H54 (cell line): ENCODE data around the gene TPRG1L.

Experiments
- DNase-seq: peaks from one replicate; pipeline ENCODE4 v3.0.0; 2011; ENCODE audit warnings: low spot score, mixed read lengths; ENCODE audit not compliant: insufficient read length
- FAIRE-seq: peaks from 3 replicates; lab custom pipeline; 2011; peaks lifted over from hg19 to GRCh38; lab: Jason Lieb, UNC
- POLR2A ChIP-seq: IDR thresholded peaks from 2 replicates; pipeline ENCODE4 v1.6.1; 2011; ENCODE audit warnings: low read depth, mild to moderate bottlenecking, low read length

TPRG1L gene

DNA sequence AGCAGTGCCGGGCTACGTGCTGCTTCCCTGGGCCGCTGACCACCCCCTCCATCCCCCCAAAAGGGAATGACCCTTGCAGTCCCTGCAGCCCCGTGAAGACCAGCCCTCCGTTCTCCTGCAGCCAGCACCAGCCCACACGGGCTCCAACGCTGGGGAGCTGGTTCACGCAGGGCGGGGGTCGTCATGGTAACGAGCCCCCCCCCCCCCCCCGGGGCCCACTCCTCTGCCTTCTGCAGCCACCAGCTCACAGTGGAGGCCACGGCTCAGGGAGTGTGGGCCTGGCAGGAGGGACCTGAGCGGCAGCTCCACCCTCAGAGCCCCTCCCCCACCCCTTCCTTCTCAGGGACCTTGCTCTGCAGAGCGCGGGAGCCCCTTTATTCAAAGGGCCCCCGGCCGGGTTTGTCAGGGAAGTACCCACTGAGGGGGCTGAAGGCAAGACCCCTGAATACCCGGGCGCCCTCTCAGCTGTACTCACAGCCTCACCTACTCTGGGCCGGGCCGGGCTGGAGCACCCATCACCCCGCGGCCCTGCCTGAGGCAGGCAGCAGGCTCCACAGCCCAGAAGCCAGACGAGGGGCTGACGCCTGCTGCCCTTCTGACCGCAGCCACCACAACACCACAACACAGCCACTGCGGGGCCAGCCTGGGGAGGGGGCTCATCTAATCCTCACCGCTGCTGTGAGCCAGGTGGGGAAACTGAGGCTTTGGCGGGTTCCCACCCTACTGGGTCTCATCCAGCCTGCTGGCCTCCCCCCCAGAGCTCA, 26.1 kb upstream of the TPRG1L start:
- no peak for DNase-seq
- TF ChIP-seq POLR2A: no peak
- FAIRE-seq: no peak

DNA sequence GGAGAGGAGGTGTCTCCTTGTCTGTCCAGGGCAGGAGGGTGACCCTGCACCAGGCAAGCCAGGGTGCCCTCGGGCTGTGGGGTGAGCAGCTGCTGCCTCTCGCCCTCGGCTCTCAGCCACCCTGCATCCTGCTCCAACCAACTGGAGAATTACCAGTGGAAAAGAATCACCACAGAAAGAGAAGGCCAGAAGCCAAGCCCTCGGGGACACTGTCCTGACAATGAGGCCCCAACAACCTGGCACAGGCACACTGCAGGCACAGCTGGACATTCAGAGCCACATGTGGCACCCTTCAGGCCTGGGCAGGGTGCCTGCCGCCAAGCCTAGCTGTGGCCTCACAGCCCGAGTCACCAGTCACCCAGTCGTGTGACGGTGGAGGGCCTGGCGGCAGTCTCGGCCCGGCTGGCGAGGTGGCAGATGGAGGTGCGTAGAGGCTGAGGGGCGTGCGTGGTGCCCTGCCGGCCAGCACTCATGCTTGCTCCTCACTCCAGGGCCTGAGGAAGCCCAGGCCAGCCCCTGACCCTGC, 25.5 kb upstream of the TPRG1L start:
- no peak for DNase-seq
- no peak for TF ChIP-seq POLR2A
- FAIRE-seq: no peak

DNA sequence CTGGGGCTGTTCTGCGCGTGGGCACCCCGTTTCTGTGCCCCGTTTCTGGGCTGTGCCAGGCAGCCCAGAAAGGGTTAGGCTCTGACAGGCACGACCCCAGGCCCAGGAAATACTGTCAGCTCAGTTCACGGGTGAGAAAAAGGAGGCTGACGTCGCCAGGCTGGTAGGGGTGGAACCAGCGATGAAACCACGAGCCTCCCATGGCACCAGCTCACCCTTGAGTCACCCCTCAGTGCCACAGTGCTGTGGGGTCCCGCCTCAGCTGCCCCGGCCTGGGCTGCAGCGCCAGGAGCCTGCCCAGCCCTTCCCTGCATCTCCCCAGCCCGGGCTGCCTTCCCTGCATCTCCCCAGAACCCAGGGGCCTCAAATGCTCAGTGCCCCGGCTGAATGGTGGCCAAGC, 25.0 kb upstream of the TPRG1L start:
- DNase-seq (no peak), FAIRE-seq (no peak)
- no peak for TF ChIP-seq POLR2A

DNA sequence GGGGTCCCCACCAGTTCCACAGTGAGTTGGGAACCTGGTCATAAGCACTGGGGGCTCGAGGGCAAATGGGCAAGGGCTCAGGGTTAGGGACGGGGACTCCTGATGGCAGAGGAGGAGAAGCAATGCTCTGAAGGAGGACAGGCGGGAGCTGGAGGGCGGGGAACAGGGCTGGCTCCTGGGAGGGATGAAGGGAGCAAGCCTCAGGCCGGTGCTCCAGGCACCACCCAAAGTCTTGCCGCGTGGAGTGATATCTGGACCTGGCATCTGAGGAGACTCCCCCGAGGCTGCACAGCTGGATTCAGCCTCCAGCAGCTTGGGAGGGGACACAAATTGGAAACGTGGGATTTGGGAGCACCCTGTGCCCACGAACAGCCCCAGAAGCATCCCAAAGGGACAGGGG, 24.5 kb upstream of the TPRG1L start:
- FAIRE-seq (no peak), DNase-seq (no peak)
- no peak for TF ChIP-seq POLR2A

DNA sequence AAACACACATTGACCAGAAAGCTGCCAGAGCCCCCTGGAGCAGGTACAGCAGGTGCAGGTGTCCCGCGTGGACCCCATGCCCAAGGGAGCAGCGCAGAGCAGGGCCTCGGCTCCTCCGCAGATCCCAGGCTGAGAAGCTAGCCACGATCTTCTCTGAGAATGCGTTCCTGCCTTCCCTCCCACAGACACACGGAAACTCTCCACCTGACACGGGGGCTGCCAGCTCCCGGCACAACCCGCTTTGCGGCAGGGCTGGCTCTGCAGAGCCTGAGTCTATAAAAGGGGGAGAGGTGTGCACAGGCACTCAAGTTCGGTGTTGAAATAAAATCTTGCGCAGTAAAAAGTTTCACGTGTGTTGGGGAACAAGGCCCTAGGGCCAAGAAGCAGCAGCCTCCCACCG, 23.1 kb upstream of the TPRG1L start:
- FAIRE-seq (no peak), DNase-seq (no peak)
- no peak for TF ChIP-seq POLR2A

DNA sequence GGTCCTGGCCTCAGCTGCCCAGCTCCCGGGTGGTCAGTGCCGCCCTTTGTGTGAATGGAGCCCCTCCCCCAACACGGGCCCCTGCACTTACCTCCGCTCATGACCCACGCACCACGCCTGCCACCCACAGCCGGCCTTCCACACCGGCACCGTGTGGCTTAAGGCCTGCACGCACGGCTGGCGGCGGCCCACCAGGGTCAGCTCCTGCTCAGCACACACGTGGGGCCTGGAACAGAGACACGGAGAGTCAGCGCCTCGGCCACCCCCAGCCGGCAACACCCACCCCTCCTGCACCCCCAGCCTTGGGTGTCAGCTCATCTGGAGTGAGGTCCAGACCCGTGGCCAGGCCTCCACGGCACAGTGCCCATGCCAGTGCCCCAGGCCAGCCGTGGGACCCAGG, 22.4 kb upstream of the TPRG1L start:
- no peak for TF ChIP-seq POLR2A
- FAIRE-seq (no peak), DNase-seq (no peak)

DNA sequence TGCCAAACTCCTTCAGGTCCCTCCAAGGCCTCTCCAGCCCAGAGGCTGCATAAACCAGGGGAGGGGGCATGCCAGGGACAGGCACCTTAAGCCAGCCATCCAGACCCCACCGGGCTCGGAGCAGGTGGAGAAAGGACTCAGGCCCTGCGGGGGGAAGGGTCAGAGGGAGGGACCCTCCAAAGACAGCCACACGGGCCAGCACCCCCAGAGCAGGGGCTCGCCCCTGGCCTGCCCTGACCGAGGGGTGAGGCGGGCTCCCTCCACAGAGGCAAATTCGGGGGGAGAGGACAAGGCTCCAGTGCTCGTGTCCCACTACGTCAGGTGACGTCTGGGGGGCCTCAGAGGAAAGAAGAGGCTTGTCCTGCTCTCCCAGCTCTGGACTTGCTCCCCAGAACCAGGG, 21.7 kb upstream of the TPRG1L start:
- no peak for FAIRE-seq
- TF ChIP-seq POLR2A: no peak
- DNase-seq: no peak

DNA sequence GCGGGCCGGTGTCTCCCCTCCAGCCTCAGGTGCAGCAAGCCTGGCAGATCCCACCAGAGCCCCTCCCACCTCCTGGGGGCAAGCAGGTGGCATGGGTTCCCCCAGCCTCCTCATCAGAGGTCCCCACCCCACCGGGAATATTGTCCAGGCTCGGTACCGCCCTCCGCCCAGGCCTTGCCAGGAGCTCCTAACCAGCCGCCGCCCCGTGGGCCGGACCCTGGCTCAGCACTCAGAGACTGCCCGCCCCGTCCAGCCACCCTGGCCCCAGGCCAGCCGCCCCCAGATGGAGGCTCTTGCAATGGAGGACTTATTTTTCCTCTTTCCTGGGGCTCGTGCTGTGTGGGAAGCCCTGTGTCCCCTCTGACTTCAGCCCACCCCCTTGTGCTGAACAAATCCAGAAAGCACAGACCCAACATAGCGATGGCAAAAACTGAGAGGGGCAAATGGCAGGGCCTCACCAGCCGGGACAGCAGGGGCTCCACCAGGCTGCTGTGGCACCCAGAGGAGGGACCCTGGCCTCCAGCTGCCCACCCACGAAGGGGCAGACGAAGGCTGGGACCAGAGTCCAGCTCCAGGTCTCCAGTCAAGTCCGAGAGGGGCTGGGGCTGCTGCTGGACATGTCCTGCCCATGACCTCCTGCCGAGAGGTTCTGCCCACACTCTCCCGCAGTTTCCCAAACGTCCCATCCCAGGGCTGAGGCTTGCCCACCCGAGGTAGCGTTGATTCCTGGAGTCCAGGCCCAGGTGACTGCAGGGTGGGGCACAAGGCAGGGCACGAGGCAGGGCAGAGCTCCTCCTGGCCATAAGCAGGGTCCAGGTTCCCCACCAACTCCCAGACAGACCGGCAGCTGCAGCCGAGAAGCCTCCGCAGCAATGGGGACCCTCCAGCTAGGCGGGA, 21.0 kb upstream of the TPRG1L start:
- DNase-seq (no peak), FAIRE-seq (no peak)
- TF ChIP-seq POLR2A: no peak

DNA sequence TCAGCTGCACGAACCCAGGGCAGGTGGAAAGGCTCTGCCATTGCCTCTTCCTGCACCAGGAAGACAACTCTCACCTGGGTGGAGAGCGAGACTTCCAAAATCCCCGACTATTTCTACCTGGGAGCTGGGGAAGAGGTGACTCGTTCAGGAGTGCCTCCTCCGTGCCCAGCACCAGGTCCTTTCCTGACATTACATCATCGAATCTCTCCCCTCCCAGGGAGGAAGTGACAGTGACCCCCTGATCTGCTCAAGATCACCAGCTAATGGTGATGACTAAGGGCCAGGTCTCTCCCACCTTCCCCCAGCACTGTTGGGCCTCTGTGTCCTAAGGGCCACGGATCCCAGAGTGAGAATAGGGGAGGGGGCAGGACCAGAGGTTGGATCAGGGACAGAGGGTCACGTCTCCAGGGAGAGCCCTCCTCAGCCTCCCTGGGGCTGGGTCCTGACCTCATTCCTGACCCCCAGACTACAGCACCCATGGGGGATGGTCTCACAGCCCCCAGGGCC, 20.3 kb upstream of the TPRG1L start:
- FAIRE-seq (no peak), DNase-seq (no peak)
- no peak for TF ChIP-seq POLR2A

DNA sequence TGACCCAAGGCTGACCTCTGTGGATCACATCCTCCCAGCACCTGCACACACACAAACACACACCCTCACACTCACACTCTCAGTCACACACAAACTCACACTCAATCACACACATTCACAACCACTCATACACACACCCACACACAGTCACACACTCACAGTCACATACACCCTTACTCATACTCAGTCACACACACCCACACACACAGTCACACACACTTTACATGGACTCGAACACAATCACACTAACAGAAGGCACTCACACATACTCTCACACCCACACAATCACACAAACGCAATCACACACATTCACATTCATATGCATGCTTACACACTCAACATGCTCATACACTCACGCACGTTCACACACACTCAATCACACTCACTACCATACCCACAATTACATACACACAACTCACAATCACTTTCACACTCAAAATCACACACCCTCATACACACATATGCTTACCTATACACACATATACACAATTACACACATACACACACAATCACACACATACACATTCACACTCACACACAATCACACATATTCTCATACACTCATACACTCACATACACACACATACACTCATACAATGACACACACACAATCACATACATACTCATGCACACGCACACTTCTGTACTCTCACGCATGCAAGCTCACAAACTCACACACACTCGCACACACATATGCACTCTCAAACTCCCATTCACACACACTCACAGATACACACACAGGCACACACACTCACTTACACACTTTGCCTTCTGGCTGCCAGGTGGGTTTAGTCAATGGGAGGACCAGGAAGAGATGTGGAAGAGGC, 19.6 kb upstream of the TPRG1L start:
- FAIRE-seq: no peak
- TF ChIP-seq POLR2A: no peak
- no peak for DNase-seq

DNA sequence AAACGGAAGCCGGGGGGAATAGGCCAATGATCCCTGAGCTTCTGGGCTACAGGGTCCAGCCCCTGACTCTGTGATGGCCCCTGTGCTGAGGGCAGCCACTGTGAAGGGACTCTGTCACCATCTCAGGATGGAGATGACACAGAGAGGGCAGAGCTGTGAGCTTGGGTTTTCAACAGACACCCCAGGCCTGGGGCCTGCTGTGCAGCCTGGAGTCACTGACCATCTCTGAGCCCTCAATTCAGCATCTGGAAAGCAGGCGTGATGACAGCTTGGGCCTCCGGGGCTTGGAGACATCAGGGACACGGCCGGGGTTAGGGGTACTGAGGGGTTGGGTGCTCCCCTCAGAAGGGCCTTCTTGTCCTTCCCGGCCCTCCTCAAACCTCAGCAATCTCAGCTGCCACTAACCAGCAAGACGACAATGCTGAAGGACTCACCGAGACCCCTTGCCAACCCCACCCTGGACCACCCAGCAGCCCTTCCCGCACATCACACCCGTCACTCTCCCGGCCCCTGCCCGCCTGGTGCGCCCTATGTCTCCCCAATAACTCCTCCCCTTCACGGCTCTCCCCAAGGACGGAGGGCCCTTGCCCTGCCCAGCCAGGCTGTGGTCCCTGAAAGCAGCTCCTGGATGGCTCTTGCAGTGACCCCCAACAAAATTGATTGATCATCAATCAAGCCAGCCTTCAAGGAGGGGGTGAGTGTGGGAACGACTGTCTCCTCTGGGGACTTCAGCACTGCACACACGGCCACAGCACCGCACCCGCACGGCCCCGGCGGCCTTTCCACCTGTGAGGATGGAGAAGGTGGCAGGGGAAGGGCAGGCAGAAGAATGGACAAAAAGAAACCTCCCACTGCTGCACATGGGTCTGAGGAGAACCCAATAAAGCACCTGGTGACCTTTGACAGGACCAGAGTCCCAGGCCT, 17.8 kb upstream of the TPRG1L start:
- no peak for TF ChIP-seq POLR2A
- FAIRE-seq (no peak), DNase-seq (no peak)

DNA sequence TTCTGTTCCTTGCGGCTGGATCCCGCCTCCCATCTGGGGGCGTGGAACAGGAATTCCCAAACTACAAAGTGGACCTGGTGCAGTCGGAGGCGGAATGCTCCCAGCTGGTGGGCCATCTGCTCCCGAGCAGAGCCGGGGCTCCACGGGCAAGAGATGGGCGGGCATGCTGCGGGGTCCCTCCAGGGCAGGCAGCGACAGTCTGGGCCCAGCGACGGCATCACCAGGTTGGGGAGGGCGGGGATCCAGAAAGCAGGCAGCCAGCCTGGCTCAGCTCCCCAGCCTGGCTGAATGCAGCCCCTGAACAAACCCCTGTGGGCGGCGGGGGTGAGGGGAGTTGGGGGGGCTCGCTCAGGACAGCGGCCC, 17.1 kb upstream of the TPRG1L start:
- no peak for DNase-seq
- TF ChIP-seq POLR2A: no peak
- FAIRE-seq: no peak
